AG09309 (cell line): ENCODE measurements around the gene KRT38.

ENCODE experiments used
- DNase-seq: peaks from one replicate; pipeline ENCODE4 v3.0.0-alpha.2; 2010; ENCODE audit warnings: low read depth
- H3K4me3 ChIP-seq: 2 replicates; pipeline ENCODE4 v1.5.1; 2011; ENCODE audit warnings: mild to moderate bottlenecking, low read depth, low read length, moderate library complexity; ENCODE audit not compliant: control insufficient read depth
- CTCF ChIP-seq: IDR thresholded peaks from 2 replicates; pipeline ENCODE4 v1.5.1; 2011; ENCODE audit warnings: mild to moderate bottlenecking, low read depth, low read length, inconsistent platforms; ENCODE audit not compliant: insufficient read depth, control insufficient read depth; ENCODE audit errors: missing control alignments

KRT38 gene

GRCh38 chr17:41475421-41475820 lies 34.6 kb upstream of the KRT38 start:
- no peak for TF ChIP-seq CTCF

GRCh38 chr17:41474863-41475262 lies 34.1 kb upstream of the KRT38 start:
- no peak for DNase-seq
- TF ChIP-seq CTCF: no peak
- no peak overlapping the region for H3K4me3 ChIP-seq

More at GRCh38 chr17:41475421-41475820, 34.6 kb upstream of the KRT38 start:
- H3K4me3 ChIP-seq: no peak overlapping the region
- no peak for DNase-seq

GRCh38 chr17:41468346-41468745 lies 27.6 kb upstream of the KRT38 start:
- no peak for DNase-seq
- no peak overlapping the region for H3K4me3 ChIP-seq
- no peak for TF ChIP-seq CTCF

- TF ChIP-seq CTCF: no peak
- H3K4me3 ChIP-seq: no peak overlapping the region
- DNase-seq: no peak
Measured at GRCh38 chr17:41467561-41467960, 26.8 kb upstream of the KRT38 start.

GRCh38 chr17:41466988-41467387 lies 26.2 kb upstream of the KRT38 start, which contains the start of gene KRT32:
Gene KRT32 (minus strand): TSS chr17:41467386. CDS start chr17:41467325, 61 bp downstream.
- H3K4me3 ChIP-seq: no peak within 1 kb of the TSS
- no peak for DNase-seq
- no peak for TF ChIP-seq CTCF

GRCh38 chr17:41464682-41465081 lies 23.9 kb upstream of the KRT38 start:
- H3K4me3 ChIP-seq: no peak overlapping the region
- peak; percentile 89 for DNase-seq
- TF ChIP-seq CTCF: no peak

GRCh38 chr17:41464173-41464572 lies 23.4 kb upstream of the KRT38 start:
- H3K4me3 ChIP-seq: no peak overlapping the region
- DNase-seq: no peak
- TF ChIP-seq CTCF: no peak
